OCI-M2 (cell line): ENCODE results near the gene FOCAD.
A peak's percentile ranks its signal among the peaks of the same experiment; 100 is the strongest.
"Not testable (repeated sequence)": the region's sequence is repeated elsewhere in the genome, so short reads cannot be mapped to it uniquely, and the experiment has no call there.

Experiments
- DNase-seq: peaks from one replicate; lab custom pipeline; 2025; ENCODE audit not compliant: unreplicated experiment; lab: John Stamatoyannopoulos, UW

The FOCAD gene, protein sequence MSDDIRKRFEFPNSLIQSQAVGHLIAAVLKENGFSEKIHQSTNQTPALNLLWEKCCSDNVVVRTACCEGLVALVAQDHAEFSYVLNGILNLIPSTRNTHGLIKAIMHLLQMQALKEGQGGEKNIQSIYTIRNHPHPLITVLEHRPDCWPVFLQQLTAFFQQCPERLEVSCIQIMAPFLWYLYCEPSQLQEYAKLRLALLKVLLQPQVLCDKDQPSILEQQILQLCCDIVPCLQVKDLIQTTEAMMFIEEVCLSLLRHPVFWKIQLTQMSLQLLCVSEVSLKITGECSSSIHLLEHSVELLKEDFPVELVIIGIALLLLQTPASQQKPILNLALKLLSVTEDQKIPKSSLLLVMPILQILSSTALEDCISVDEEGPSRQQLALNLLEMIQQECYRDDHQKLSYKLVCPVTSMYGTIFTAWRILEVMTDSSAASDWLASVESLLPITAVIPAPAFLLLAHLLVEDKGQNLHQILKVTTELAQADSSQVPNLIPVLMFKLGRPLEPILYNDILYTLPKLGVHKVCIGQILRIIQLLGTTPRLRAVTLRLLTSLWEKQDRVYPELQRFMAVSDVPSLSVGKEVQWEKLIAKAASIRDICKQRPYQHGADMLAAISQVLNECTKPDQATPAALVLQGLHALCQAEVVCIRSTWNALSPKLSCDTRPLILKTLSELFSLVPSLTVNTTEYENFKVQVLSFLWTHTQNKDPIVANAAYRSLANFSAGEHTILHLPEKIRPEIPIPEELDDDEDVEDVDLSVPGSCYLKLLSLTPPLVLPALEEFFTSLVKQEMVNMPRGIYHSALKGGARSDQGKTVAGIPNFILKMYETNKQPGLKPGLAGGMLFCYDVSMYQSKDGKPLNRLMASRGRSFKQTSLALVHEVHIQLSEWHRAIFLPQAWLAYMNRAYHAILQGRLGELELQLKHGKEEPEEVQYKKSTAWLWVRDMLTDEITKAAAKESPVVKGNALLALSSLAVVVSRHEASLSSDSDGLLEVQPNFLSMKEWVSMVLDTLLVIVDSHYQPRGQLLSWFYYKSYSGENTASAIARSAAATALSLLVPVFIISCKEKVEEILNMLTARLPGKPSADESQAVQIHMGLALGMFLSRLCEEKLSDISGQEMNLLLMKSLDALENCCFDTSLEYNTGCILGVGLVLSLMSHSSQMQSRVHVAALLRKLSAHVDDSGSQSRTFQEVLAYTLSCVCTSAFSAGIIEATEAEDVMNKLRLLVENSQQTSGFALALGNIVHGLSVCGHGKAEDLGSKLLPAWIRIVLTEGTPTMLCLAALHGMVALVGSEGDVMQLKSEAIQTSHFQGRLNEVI (N-terminal part only)

DNA sequence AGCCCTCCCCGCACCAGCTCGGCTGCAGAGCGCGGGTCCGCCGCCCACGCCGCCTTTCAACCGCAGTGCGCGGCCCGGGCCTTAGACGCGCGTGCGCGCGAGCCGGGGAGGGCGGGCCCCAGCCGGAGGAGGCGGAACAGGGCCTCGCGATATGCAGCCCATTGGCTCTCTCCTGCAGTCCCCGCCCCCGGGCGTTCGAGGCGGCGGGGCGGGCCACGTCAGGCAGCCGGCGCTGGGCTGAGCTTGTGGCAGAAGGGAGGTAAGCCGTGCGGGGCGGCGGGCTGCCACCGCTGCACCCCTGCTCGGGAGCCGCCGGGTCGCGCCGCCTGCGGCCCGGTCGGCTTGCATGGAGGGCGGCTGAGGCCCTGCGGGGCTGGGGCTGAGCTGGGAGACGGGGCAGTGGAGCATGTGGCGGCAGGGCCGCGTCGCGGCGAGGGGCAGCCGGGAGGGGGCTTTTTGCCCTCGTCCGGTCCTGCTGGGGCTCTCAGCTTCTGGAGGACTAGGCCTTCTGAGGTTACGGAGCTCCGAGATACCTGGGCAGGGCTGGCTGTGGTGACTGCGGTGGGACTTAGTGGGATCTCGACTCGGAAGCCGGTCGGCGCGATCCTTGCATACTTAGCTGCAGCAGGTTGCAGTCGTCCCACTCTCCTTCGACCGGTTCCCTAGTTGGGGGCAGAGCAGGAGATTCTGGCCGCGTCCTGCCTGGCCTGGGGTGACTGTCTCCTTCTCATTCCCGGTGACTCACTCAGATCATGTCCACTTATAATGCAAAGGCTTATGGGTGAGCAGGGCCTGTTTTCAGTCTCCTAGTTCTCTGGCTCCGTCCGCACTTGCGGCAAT is at the start of gene FOCAD:
Gene FOCAD (plus strand): TSS at position 225 of the 840 bp plus-strand sequence. CDS start 31,095 bp downstream, outside the sequence.
- peak; percentile 41 for DNase-seq

DNA sequence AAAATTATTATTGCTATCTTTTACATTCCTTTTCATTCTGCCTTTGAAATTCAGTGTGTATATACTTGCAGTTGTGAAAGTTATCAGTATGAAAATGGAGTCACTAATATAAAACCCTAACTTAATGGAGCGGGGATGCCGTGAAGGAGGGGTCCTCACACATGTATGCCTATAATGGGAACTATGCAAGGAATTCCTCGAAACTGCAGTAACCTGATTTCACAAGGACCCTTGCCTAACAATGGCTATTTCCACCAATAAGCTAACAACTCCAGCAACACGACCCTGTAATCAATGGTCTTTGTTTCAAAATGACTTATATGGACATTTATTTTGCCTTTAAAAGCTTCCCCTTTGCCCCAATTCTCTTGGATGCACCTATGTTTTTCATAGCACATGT is 49.2 kb upstream of the FOCAD start:
- DNase-seq: no peak

DNA sequence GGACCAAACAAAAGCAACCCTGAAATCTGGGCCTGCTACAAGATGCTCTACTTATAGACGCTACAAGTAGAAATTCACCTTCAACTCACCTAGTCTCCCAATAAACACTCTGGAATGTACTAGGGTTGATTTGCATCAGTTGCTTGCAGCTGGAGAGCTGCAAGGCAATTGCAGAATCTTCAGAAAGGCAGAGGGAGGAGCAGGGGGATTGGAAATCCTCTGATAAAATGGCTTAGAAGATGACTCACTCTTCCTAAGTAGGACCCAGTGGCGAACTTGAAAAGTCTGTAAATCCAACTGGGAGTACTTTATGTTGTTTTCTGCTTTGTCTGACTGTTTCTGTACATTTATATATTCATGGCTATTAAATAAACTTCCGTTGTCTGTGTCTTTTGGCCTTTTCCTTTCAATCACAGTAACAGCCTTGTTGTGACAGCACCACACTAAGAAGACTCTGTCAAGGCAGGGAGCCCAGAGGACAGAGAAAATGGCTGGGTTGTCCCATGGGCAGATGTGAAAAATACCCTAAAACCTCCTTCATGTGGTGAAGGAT is 47.1 kb upstream of the FOCAD start:
- no peak for DNase-seq

DNA sequence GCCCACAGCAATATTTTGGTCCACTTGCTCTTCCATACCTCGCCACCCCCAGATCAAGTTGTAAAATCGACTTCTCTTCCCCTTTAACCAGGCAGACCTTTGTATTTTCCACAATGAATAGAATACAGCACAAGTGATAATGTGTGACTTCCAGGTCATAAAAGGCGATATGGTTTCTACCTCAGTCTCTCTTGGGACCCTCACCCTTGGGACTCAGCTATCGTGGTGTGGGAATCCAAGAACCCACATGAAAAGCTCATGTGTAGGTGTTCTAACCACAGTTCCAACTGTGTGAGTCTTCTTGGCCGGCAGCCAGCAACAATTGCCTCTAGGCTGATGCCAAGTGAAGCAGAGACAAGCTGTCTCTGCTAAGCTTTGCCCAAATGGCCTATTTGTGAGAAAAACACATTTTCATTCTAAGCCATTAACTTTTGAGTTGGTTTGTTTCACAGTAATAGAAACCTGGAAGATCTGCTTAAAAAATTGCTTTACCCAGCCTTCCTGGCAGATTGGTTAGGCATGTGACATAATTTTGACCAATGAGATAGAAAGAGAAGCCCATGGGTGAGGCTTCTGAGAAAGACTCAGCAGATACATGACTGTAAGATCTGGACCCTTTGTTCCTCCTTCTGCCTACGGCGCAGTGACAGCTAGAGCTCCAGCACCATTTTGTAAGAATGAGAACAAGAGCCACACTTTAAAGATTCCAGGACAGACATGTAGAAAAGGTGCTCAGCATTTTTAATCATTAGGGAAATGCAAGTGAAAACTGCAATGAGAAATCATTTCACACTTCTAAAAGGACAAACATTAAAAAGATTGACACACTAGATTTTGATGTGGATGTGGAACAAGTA is 43.5 kb upstream of the FOCAD start:
- no peak for DNase-seq

DNA sequence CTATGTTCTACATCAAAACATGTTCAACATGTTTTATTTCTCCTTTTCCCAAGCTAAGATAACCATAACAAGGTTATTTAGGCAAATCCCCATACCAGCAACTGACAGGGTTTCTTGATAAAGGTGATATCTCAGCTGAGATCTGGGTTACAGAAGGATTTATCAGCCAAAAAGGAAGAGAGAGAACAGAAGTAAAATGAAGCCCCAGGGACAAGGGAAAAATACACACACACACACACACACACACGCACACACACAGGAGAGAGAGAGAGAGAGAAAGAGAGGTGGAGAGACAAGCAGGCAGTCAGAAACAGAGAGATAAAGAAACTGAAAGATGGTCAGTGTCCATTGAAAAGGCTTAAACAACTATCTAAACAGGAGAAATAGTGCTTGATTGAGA is 42.0 kb upstream of the FOCAD start:
- DNase-seq: no peak

DNA sequence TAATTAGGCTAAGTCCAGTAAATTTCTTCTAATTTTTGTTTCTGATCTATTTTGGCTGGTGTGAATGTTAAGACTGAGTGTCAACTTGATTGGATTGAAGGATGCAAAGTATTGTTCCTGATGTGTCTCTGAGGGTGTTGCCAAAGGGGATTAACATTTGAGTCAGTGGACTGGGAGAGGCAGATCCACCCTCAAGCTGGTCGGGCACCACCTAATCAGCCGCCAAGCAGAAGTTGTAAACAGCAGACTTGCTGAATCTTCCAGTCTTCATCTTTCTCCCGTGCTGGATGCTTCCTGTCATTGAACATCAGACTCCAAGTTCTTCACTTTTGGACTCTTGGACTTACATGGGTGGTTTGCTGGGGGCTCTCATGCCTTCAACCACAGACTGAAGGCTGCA is 40.4 kb upstream of the FOCAD start:
- no peak for DNase-seq

DNA sequence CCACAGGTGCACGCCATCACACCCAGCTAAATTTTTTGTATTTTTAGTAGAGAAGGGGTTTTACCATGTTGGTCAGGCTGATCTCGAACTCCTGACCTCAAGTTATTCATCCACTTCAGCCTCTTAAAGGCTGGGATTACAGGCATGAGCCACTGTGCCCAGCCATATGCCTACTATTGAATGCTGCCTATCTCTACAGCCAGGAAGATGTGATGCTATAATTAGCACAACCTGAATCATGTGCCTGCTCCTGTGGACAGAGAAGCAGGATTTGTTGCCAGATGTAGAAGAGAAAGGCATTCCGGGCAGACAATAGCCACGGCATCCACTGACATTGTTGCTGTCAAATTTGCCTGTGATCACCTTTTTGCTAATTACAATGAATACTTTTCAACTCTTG is 37.4 kb upstream of the FOCAD start:
- DNase-seq: no peak

DNA sequence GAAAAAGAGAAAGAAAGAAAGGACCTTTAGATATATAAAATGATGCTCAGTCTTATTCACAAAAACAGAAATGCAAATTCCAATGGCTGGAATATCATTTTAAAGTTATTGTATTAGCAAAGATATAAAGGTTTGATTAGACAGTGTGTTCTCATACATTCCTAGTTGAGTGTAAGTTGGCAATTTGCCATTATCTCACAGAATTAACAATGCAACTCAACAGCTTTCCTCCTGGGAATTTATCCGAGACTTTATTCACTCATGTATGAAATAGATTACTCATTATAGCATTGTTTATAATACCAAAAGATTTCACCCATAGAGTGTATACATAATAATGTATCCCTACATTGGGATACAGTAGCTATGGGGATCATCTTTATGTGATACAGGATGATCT is 34.7 kb upstream of the FOCAD start:
- DNase-seq: no peak

DNA sequence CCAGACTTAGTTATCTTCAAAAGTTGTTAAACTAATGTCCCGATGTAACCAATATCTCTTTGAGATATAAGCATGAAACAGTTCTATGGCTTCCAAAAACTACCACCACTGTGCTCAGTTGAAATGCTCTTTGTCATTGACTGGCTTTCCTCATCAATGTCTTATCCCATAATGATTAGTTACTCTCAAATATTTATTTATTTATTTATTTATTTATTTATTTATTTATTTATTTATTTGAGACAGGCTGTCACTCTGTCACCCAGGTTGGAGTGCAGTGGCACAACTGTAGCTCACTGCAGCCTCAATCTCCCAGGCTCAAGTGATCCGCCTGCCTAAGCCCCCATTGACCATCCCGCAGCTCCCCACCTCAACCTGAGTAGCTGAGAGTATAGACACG is 33.7 kb upstream of the FOCAD start:
- no peak for DNase-seq

DNA sequence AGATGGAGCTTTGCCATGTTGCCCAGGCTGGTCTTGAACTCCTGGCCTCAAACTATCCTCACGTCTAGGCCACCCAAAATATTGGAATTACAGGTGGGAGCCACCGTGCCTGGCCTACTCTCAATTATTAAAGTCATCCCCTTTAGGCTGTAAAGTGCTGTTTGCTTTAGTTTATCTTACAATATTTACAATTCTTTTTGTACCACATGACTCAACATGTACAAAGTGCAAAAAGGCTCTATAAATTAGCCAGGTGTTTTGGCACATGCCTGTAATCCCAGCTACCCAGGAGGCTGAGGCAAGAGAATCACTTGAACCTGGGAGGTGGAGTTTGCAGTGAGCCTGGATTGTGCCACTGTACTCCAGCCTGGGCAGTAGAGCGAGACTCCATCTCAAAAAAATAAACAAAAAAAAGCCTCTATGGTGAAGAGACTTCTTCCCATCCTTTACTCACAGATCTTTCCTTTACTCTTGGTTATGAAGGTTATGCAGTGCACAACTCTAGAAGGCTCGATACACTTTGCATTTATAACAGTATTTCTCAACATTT is 33.2 kb upstream of the FOCAD start:
- DNase-seq: no peak

DNA sequence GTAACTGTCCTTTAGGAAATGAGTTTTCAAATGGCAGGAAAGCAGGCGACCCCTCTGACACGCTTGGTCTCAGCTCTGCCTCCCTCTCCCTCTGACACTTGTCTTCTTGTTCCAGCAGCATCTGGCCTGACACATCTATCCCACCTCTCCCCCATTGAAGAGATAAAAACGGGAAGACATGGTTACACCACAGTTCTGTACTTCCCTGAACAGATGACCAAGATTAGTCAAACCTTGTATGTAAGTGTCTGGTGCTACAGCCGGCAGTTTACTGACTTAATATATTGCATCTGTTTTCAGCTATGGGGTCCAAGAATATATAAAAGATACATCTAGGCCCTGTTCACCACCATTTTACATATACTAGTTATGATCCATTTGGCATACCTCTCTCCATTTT is 32.1 kb upstream of the FOCAD start:
- no peak for DNase-seq

DNA sequence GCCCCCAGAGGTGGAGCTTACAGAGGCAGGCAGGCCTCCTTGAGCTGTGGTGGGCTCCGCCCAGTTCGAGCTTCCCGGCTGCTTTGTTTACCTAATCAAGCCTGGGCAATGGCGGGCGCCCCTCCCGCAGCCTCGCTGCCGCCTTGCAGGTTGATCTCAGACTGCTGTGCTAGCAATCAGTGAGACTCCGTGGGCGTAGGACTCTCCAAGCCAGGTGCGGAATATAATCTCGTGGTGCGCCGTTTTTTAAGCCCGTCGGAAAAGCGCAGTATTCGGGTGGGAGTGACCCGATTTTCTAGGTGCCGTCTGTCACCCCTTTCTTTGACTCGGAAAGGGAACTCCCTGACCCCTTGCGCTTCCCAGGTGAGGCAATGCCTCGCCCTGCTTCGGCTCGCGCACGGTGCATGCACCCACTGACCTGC is 25.8 kb upstream of the FOCAD start:
- not testable (repeated sequence) for DNase-seq

DNA sequence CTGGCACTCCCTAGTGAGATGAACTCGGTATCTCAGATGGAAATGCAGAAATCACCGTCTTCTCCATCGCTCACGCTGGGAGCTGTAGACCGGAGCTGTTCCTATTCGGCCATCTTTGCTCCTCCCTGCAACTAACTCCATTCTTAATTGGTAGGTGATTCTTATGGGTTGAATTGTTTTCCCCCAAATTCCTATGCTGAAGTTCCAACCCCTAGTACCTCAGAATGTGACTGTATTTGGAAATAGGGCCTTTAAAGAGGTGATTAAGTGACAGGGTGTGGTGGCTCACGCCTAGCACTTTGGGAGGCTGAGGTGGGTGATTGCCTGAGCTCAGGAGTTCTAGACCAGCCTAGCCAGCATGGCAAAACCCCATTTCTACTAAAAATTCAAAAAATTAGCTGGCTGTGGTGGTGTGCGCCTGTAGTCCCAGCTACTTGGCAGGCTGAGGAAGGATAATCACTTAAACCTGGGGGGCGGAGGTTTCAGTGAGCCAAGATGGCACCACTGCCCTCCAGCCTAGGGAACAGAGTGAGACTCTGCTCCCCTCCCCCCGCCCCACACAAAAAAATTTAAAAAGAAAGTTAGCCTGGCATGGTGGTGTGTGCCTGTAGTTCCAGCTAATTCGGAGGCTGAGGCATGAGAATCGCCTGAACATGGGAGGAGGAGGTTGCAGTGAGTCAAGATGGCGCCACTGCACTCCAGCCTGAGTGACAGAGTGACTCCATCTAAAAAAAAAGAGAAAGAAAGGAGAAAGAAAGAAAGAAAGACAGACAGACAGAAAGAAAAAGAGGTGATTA is 25.2 kb upstream of the FOCAD start:
- DNase-seq: no peak

DNA sequence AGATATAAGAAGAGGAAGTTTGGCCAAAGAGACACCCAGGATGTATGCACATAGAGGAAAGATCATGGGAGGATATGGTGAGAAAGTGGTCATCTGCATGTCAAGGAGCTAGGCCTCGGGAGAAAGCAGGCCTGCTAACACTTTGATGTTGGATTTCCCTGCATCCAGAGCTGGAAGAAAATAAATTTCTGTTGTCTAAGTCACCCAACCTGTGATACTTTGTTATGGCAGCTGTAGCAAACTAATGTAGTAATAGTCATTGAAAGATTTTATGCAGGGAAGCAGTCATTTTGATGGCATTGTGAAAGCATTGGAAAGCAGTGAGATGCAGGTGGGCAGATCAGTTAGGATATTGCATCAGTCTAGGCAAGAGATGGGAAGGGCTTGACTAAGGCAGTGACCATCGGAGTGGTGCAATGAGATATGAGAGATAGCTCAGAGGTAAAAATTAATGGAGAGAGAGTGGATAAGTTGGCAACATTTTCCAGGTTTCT is 24.5 kb upstream of the FOCAD start:
- no peak for DNase-seq

DNA sequence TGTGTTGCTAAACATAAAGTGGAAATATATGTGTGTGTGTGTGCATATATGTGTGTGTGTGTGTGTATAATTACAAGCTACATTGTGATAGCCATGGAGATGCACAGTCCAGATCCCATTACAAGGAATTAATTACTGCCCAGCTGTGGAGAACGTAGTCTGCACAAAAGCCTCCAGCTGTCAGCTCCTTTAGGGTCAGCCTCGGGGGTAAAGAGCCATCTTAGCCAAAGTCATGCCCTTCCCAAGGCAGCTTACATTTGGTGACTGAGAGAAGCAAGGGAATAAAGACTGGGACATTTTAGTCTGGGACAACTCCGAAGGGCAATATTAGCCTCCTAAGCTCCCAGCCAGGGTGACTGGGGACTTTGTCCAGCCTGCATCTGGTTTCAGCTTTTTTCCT is 21.9 kb upstream of the FOCAD start:
- no peak for DNase-seq

DNA sequence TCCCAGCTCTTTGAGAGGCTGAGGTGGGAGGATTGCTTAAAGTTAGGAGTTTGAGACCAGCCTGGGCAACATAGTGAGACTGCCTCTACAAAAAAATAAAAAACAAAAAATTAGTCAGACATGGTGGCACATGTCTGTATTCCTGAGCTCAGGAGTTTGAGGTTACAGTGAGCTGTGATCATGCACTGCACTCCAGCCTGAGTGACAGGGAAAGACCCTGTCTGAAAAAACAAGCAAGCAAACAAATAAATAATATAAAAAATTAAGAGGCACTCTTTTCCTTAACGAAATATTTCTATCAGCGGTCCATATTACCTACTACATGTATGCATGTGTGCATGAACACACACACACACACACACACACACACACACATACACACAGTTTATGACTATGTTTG is 20.9 kb upstream of the FOCAD start:
- no peak for DNase-seq

DNA sequence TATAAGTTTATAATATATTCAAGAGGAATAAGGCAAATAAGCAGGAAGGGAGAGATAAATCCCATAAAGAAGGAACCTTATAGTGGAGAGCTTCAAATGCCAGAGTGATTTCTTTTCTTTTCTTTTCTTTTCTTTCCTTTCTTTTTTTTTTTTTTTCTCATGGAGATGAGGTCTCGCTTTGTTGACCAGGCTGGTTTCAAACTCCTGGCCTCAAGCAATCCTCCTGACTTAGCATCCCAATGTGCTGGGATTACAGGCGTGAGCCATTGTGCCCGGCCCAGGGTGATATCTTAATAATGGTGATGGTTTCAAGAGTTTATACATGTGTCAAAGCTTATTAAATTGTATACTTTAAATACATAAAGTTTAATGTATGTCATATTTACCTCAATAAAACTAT is 19.6 kb upstream of the FOCAD start:
- no peak for DNase-seq

DNA sequence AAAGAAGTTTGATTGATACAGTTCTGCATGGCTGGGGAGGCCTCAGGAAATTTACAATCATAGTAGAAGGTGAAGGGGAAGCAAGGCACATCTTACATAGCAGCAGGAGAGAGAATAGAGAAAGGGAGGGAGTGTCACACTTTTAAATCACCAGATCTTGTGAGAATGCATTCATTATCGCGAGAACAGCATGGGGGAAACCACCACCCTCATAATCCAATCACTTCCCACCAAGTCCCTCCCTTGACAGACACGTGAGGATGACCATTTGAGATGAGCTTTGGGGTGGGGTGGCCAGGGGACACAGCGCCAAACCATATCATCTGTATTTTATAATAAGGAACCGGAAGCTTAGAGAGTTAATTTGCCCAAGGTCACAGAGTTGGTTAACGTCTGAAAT is 13.7 kb upstream of the FOCAD start:
- DNase-seq: no peak
